Measurements from ENCODE around the gene SPECC1L.
"Not testable (repeated sequence)": the region's sequence is repeated elsewhere in the genome, so short reads cannot be mapped to it uniquely, and the experiment has no call there.

The SPECC1L gene

DNA sequence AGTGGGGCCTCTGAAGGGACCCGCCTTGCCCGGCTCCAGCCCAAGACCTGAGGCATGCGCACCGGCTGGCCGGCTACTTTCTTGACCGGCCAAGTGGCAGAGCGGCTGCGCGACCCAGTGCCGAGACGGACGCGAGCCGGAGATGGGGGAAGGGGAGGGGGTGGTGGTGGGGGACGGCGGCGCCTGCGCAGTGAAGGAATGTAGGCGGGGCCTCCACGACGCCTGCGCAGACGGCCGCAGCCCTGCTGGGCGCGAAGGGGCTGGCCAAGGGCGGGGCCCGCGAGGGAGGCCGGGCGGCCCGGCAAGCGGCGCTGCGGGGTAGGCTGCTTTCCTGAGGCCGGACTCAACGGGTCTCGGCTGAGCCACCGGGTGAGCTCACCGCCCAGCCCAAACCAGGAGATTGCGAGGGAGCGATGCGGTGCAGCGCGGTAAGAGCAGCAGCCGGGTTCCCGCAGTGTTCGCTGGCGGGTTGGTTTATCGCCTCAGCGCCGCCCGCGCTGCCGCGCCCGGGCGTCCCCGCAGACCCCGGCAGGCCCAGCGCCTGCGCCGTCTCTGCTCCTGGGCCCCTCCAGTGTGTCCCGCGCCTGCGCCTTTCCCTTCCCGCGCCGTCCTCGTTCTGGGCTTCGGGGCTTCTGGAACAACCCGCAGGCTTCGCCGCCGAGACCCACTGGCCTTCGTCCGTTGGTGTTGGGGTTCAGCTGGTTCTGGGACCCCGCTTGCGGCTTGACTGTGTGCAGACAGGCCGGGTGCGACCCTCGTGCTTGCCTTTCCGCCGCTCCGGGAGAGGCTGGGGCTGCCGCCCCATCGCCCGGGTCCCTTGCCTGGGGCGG, at the start of gene SPECC1L:
TSS of gene SPECC1L (plus strand) at position 276 of the 830 bp plus-strand sequence. CDS start 31,401 bp downstream, outside the sequence.
- DNase-seq (ENCODE audit: low read depth) = peak; percentile 90

GRCh38 chr22:24224468-24224867, 46.2 kb upstream of the SPECC1L start:
- DNase-seq (ENCODE audit: low read depth) = no peak

DNA sequence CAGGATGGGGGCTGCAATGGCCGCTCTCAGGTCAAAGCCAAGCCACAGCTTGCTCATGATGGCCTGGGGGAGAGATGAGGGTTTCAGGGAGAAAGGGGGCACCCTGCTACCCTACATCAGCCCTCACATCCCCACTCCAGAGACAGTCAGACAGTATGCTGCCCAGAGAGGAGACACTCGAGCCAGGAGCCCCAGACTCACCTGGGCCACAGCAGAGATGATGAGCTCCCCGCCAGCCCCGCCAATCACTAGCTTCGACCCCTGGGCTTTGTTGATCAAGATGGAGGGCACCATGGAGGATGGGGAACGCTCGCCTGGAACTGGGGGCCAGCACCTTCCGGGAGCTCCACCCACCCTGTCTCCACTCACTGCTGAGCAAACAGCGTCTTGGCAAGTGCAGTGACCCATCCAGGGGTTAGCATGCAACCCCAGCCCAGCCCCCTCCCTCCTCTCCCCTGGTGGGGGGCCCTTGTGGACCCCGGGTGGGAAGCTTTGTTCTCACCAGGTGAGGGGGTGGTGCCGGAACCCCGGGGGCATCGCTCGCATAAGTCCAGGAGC, 45.5 kb upstream of the SPECC1L start:
- DNase-seq (ENCODE audit: low read depth) = no peak

- no peak for DNase-seq (ENCODE audit: low read depth)
Observed at GRCh38 chr22:24225951-24226350, 44.7 kb upstream of the SPECC1L start.

- peak; percentile 35 for DNase-seq (ENCODE audit: low read depth)
Observed at GRCh38 chr22:24230911-24231656, 39.5 kb upstream of the SPECC1L start.

DNA sequence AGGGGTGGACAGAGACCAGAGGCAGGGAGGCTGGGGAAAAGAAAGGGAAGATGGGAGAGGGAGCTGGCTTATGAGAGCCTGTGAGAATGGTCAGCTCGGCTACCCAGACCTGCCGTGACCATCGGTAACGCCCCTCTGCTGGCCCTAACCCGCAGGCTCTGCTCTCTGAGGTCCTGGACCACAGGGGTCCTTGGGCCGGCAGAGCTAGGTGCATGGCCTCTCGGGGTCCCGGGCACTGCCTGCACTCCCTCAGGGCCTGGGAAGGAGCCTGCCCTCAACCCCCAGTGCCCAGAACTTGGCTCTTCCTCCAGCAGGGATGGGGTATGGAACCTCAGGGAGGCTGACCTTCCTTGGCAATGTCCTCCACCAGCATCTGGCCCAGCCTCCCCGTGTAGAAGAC, 38.9 kb upstream of the SPECC1L start:
- DNase-seq (ENCODE audit: low read depth) = no peak

DNA sequence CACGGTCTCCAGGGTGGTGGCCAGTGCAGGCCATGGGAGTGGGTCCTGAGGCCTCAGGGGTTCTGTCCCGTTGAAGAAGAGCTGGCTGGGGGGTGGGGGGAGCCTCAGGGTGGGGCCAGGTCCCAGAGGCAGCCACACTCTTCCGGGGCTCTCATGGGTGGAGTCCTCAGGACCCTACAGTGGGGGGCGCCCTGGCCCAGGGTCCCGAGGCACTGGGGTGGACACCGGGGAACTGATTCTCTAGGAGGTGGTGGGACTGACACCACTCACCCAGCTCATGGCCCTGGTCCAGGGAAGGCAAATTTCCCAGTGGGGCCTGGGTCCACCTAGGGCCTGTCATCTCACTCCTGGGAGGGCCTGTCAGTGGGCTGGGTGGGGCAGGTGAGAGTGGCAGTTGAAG, 38.5 kb upstream of the SPECC1L start:
- no peak for DNase-seq (ENCODE audit: low read depth)

DNA sequence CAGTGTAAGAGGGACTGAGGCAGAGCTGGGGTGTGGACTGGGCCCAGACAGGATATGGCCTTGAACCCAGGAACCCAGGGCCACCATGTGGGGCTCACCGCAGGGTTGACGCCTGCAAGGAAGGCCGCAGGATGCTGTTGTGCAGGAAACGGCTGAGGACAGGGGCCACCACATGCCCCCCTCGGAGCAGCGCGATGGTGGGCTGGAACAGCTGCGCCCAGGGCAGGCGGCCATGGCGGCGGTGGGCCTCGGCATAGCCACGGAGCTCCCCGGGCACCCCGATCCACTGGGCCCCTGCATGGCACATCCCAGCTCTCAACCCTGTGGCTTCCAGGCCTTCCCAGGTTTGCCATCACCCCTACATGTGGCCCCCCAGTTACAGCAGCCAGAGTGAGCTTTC, 37.9 kb upstream of the SPECC1L start:
- no peak for DNase-seq (ENCODE audit: low read depth)

DNA sequence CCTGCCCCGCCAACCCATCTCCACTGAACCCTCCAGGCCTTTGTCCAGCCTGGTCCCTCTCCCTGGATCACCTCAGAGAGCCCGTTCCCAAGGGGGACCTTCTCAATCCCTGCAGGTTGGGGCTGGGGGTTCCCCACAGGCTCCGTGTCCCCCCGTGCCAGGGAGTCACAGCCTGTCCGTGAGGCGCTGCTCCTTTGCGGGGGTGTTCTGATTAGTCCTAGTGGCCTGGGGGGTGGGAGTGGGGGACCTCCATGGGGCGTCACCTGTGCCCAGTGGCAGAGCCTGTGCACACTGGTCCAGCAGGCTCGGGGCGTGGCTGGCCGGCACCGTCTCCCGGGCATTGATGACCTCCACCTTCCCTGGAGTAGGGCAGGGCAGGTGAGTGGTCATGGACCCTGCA, 37.4 kb upstream of the SPECC1L start:
- no peak for DNase-seq (ENCODE audit: low read depth)

- no peak for DNase-seq (ENCODE audit: low read depth)
Observed at GRCh38 chr22:24233816-24234215, 36.8 kb upstream of the SPECC1L start.

DNA sequence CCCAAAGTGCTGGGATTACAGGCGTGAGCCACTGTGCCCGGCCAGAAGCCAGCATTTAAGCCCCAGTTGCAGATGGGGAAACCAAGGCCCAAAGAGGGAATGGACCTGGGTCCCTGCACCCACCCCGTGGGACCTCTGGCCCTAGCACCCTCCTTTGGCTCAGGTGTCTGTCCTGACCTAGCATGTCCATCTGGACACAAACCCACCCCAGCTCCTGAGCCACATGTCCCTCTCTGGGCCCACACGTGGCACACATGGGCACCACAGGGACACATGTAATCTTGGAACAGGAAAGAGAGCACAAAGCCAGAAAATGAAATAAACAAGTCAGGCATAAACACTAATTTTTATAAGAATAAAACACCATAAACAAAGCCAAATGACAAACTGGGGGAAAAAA, 35.3 kb upstream of the SPECC1L start:
- DNase-seq (ENCODE audit: low read depth) = no peak

DNA sequence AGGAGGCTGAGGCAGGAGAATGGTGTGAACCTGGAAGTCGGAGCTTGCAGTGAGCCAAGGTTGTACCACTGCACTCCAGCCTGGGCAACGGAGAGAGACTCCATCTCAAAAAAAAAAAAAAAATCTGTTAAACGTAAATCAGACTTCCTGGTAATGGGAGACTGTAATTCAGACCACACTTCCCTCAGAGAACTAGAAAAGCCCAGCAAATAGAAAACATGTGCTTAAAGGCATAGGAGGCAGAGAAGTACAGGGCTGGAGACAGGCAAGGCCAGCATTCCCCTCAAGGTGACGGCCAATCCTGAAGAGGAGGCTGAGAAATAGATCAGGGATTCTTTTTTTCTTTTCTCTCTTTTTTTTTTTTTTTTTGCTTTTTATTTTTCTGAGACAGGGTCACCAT, 34.0 kb upstream of the SPECC1L start:
- DNase-seq (ENCODE audit: low read depth) = no peak

DNA sequence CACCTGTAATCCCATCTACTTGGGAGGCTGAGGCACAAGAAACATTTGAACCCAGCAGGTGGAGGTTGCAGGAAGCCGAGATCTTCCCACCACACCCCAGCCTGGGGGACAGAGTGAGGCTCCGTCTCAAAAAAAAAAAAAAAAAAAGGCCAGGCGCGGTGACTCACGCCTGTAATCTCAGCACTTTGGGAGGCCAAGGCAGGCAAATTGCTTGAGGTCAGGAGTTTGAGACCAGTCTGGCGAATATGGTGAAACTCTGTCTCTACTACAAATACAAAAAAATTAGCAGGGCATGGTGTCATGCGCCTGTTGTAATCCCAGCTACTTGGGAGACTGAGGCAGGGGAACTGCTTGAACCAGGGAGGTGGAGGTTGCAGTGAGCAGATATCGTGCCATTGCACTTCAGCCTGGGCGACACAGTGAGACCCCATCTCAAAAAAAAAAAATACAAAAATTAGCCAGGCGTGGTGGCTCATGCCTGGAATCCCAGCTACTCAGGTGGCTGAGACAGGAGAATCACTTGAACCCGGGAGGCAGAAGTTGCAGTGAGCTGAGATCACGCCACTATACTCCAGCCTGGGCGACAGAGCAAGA, 32.4 kb upstream of the SPECC1L start:
- DNase-seq (ENCODE audit: low read depth) = peak; percentile 8

- DNase-seq (ENCODE audit: low read depth) = no peak
Observed at GRCh38 chr22:24240381-24240780, 30.2 kb upstream of the SPECC1L start.

DNA sequence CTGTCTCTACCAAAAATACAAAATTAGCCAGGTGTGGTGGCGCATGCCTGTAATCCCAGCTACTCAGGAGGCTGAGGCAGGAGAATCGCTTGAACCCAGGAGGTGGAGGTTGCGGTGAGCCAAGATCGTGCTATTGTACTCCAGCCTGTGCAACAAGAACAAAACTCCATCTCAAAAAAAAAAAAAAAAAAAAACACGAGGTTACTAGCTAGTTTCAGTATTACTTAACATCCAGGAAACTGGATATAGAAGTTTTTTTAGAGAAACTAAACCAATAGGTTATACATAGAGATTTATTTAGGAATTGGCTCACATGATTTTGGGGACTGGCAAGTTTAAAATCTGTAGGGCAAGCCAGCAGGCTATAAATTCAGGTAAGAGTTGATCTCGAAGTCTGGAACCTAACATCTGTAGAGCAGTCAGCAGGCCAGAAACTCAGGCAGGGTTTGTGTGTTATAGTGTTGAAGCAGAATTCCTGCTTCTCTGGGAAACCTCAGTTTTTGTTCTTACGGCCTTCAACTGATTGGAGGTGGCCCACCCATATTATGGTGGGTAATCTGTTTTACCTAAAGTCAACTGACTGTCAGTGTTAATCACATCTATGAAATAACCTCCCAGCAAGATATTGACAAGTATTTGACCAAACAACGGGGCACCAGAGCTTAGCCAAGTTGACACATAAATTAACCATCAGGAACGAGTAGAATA, 29.5 kb upstream of the SPECC1L start:
- not testable (repeated sequence) for DNase-seq (ENCODE audit: low read depth)

GRCh38 chr22:24243417-24243816, 27.2 kb upstream of the SPECC1L start:
- DNase-seq (ENCODE audit: low read depth) = peak; percentile 10

DNA sequence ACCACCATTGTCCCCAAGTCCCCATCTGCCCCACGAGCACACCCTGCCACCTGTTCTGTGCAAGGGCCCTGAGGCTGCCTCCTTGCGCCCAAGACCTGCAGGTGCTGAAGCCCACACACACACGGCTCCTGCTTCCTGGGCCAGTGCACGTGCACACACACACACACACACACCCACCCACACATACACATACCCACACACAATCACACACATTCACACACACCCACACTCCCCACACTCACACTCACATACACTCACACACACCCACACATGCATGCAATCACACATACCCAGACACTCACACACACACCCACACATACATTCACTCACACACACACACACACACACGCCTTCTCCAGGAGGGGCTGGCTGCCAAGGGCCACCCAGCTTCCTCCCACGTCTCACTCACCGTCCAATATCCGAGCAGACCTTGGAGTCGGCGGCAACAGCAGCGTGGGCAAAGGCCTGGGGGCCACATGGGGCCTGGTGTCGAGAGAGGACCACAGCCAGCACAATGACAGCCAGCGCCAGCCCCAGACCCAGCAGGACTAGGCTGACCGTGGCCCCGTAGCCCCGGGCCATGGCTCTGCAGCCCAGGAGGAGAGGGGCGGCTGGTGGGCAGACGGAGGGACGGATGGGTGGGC, 26.4 kb upstream of the SPECC1L start:
- DNase-seq (ENCODE audit: low read depth) = no peak

DNA sequence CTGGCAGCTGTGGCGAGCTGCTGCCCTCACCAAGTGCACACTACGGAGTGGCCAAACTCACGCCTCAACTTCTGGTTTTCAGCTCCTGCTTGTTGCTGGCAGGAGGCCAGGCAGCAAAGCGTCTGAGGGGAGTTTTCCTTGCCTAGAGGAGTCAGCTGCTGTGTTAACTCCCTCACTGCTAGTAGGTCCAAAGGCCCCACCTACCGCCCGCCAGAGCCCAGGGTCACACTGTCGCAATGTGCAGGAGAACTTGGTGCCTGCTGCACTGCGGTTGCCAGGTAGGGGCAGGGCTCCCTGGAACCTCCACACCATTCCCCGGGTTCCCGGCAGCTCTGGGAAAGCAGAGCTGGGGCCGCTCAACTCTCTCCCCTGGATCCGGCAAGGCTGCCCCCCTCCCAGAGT, 25.6 kb upstream of the SPECC1L start, which contains the start of gene GGT5:
TSS of gene GGT5 (minus strand) at position 53 of the 402 bp plus-strand sequence. CDS start 357 bp downstream, outside the sequence.
- not testable (repeated sequence) for DNase-seq (ENCODE audit: low read depth)

- DNase-seq (ENCODE audit: low read depth) = peak; percentile 10
Observed at GRCh38 chr22:24245584-24246561, 24.8 kb upstream of the SPECC1L start.

DNA sequence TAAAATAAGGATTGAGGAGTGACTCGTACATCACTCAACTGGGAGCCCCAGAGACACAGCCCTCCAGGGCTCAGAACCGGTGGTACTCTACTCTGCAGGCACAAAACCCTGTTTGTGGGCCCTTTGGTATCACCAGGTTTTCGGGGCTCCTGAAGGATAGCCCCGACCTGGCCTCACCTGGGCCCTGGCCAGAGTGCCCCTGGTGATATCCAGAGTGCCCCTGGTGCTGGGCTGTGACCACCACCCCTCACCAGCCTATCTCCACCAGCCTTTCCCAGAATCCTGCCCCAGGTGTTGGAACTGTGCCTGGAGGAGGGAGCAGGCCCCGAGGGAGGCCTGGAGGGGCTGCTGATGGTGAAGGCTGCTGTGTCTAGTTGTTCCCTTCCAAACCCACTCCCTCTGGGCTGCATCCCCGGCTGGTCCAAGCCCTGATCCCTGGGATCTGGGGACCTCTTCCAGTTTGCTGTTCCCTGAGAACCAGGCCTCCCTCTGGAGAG, 23.6 kb upstream of the SPECC1L start:
- peak; percentile 27 for DNase-seq (ENCODE audit: low read depth)

Measured in ELR (cell line).